Measurements from ENCODE around the gene NLRC5.

- TF ChIP-seq POLR2A (IDR thresholded peaks at IDR 0.05) (no peak), POLR2AphosphoS5 (IDR thresholded peaks at IDR 0.05) (no peak)
Observed at GRCh38 chr16:57128771-57129389, 139.5 kb downstream of the NLRC5 start.

Data from spleen (tissue), 3 donors.